Esophagus squamous epithelium (tissue), 5 donors: Measurements from ENCODE around the gene KLHDC10. TPM values are rescaled to one million over a fixed set of nuclear protein-coding genes. Genes with fewer than 3 reads are reported as not detected.
A peak's percentile ranks its signal among the peaks of the same experiment; 100 is the strongest.
"Not testable (repeated sequence)": the region's sequence is repeated elsewhere in the genome, so short reads cannot be mapped to it uniquely, and the experiment has no call there.

Source experiments
- DNase-seq: peaks from one replicate; lab custom pipeline; 2025; lab: John Stamatoyannopoulos, UW
- H3K27ac ChIP-seq, 4 donors: fragments of 200-600 bp; sonication (generic); one replicate each; pipeline ENCODE4 v1.5.1; 2016 to 2019; ENCODE audit warnings: mild to moderate bottlenecking in 1 of 4
- H3K27me3 ChIP-seq, 4 donors: fragments of 200-600 bp; sonication (generic); 1 replicate in 3 of 4; 2 replicates in 1 of 4; pipeline versions ENCODE4 v1.5.1 to v1.6.0; 2017 to 2021; ENCODE audit warnings: antibody characterized with exemption in 1 of 4
- H3K36me3 ChIP-seq, 3 donors: fragments of 200-600 bp; sonication (generic); one replicate each; pipeline ENCODE4 v1.5.1; 2016 to 2019
- H3K4me1 ChIP-seq, 3 donors: fragments of 200-600 bp; sonication (generic); one replicate each; pipeline ENCODE4 v1.5.1; 2017 to 2019
- H3K4me3 ChIP-seq, 4 donors: fragments of 200-600 bp; sonication (generic); 1 replicate in 3 of 4; 2 replicates in 1 of 4; pipeline ENCODE4 v1.5.1; 2016 to 2019; ENCODE audit warnings: mild to moderate bottlenecking in 2 of 4, moderate library complexity in 1 of 4
- H3K9me3 ChIP-seq, 3 donors: fragments of 200-600 bp; sonication (generic); one replicate each; pipeline ENCODE4 v1.5.1; 2016 to 2019
- POLR2A ChIP-seq, 4 donors: fragments of 450-650 bp; IDR thresholded peaks; one replicate each; pipeline ENCODE4 v1.6.1; 2017; ENCODE audit warnings: antibody characterized with exemption in 4 of 4, mild to moderate bottlenecking in 4 of 4, moderate library complexity in 3 of 4
- WGBS, 2 donors: methylation state at CpG; one replicate each; pipeline ENCODE4 v1.1.5; 2018; 5-methylcytosine and 5-hydroxymethylcytosine counted together
- intact Hi-C: fragments of 100-400 bp; cut with DNase I; formaldehyde crosslinking; loops from one replicate; pipeline ENCODE4 v1.15.0; 2022
- total RNA-seq, 4 donors: library from RNA; depleted of rRNA; stranded (reverse); fragments of >200 nt; gene quantifications; one replicate each; pipeline ENCODE4 v1.1.0, GENCODE V29; 2016
- TF ChIP-seq, protein P1 (sequence below), 6 experiments: fragments of 450-650 bp in 4 of 6; fragments of 200-600 bp in 2 of 6; sonication (generic) in 2 of 6; IDR thresholded peaks; one replicate each; pipeline ENCODE4 v1.5.1; 2016 to 2019; ENCODE audit warnings: antibody characterized with exemption in 6 of 6, mild to moderate bottlenecking in 4 of 6, moderate library complexity in 4 of 6
- donor health status: DM: yes; HTN: yes; CAD: no.

KLHDC10 gene
- total RNA-seq, 4 donors from 2014 or later, result 11.9 to 17.5 (median 15.7) TPM

DNA sequence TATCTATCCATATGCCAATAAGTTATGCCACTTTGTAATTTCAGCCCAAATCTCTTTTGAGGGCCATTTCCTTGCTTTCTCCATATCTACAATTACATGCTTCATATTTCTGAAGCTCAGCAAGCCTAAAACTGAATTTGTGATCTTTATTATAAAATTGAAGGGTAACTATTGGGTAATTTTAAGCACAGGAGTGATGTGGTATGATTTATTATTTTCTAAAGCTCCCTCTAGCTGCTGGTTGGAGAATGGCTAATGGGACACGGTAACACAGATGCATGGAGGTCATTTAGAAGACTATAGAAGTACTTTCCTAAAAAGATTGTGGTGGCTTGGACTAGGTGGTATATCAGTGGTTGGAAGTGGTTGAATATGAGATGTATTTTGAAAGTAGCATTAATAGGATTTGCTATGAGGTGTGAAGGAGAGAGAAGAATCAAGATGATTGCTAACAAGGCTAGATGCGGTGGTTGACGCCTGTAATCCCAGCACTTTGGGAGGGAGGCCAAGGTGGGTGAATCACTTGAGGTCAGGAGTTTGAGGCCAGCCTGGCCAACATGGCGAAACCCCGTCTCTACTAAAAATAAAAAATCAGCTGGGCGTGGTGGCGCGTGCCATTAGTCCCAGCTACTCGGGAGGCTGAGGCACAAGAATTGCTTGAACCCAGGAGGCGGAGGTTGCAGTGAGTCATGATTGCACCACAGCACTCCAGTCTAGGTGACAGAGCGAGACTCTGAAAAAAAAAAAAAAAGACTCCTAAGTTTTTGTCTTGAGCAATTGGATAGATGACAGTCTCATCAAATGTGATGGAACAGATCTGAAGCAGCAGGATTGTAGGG lies 13.9 kb downstream of the KLHDC10 start:
- TF ChIP-seq, protein P1, sequence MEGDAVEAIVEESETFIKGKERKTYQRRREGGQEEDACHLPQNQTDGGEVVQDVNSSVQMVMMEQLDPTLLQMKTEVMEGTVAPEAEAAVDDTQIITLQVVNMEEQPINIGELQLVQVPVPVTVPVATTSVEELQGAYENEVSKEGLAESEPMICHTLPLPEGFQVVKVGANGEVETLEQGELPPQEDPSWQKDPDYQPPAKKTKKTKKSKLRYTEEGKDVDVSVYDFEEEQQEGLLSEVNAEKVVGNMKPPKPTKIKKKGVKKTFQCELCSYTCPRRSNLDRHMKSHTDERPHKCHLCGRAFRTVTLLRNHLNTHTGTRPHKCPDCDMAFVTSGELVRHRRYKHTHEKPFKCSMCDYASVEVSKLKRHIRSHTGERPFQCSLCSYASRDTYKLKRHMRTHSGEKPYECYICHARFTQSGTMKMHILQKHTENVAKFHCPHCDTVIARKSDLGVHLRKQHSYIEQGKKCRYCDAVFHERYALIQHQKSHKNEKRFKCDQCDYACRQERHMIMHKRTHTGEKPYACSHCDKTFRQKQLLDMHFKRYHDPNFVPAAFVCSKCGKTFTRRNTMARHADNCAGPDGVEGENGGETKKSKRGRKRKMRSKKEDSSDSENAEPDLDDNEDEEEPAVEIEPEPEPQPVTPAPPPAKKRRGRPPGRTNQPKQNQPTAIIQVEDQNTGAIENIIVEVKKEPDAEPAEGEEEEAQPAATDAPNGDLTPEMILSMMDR (IDR thresholded peaks at IDR 0.05), result peak in 4 of 6 experiments; percentile 23 to 57 (median 36)
- TF ChIP-seq POLR2A (IDR thresholded peaks at IDR 0.05), result no peak
- no peak overlapping the region for H3K27ac ChIP-seq
- H3K36me3 ChIP-seq, result peaks cover 0 to 27% (median 0%) of the 10 kb centered on the region in 3 donors
- 86 to 92% methylated on average over 11 of the region's 11 CpGs for WGBS, 2 donors
- no peak for DNase-seq
- no peaks in the 10 kb centered on the region for H3K4me1 ChIP-seq
- intact Hi-C loops, result no loop called here
- H3K9me3 ChIP-seq, result no peaks in the 10 kb centered on the region
- H3K4me3 ChIP-seq, result no peak overlapping the region
- H3K27me3 ChIP-seq, result no peaks in the 10 kb centered on the region

DNA sequence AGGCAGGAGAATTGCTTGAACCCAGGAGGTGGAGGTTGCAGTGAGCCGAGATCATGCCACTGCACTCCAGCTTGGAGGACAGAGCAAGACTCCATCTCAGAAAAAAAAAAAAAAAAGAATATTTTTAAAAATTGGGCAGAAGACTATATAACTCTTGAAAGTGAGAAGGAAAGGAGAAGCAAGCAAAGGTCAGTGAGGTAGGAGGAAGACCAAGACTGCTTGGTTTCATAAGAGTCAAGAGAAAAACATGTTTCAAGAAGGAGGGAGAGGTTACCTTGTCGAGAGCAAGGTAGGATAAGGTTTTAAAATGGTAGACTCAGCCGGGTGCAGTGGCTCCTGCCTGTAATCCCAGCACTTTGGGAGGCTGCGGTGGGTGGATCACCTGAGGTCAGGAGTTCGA lies 14.9 kb downstream of the KLHDC10 start:
- peaks cover 0 to 25% (median 0%) of the 10 kb centered on the region in 3 donors for H3K36me3 ChIP-seq
- H3K27ac ChIP-seq, H3K9me3 ChIP-seq, intact Hi-C loops, H3K27me3 ChIP-seq, H3K4me3 ChIP-seq, H3K4me1 ChIP-seq, DNase-seq: not testable (repeated sequence)
- 96 to 100% methylated on average over 5 of the region's 5 CpGs for WGBS, 2 donors

DNA sequence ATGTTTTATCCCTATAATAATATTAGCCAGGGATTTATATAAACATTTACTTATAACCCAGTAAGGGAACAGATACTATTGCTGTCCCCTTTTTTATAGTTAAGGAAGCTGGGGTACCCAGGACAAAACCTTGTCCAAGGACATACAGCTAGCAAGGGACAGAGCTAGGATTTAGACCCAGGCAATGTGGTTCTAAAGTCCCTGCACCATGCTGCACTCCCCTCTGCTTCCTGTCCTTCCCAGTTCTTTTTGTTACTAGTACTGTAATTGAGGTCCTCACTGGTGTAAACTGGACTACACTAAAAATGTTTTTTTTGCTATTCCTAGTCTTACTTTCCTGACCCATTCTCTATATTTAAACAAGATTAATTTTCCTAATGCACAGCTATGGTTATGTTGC lies 16.6 kb downstream of the KLHDC10 start:
- no peak for DNase-seq
- Histone ChIP-seq H3K4me3 (no peak overlapping the region), H3K36me3 (peaks cover 0 to 24% (median 0%) of the 10 kb centered on the region in 3 donors), H3K27ac (no peak overlapping the region), H3K4me1 (no peaks in the 10 kb centered on the region), H3K9me3 (no peaks in the 10 kb centered on the region), H3K27me3 (no peaks in the 10 kb centered on the region)
- intact Hi-C loops, result no loop called here
- TF ChIP-seq, protein P1 (IDR thresholded peaks at IDR 0.05), result no peak
- no peak for TF ChIP-seq POLR2A (IDR thresholded peaks at IDR 0.05)

DNA sequence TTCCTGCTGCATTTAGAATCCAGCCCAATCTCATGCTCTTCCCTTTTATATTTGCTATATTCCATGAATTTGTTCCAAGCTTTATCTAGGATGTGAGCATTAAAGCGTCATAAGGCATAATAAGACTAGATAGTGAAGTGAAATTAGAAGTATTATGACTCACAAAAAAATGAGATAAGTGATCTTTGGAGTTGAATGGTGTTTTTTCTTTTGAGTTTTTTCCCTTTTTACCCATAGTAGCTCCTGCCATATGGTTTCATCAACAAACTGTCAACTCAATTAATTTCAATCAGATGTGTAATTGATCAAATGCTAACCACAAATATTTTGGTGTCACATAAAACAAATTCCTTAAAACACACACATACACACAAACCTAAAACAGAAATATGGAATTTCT lies 17.0 kb downstream of the KLHDC10 start:
- no peak for DNase-seq
- Histone ChIP-seq H3K4me1 (no peaks in the 10 kb centered on the region), H3K36me3 (peaks cover 0 to 24% (median 0%) of the 10 kb centered on the region in 3 donors), H3K9me3 (no peaks in the 10 kb centered on the region), H3K27ac (no peak overlapping the region), H3K27me3 (no peaks in the 10 kb centered on the region), H3K4me3 (no peak overlapping the region)
- WGBS, 2 donors, result 70 to 84% methylated on average over 1 of the region's 1 CpG
- intact Hi-C loops, result no loop called here
- TF ChIP-seq, protein P1 (IDR thresholded peaks at IDR 0.05), result no peak

DNA sequence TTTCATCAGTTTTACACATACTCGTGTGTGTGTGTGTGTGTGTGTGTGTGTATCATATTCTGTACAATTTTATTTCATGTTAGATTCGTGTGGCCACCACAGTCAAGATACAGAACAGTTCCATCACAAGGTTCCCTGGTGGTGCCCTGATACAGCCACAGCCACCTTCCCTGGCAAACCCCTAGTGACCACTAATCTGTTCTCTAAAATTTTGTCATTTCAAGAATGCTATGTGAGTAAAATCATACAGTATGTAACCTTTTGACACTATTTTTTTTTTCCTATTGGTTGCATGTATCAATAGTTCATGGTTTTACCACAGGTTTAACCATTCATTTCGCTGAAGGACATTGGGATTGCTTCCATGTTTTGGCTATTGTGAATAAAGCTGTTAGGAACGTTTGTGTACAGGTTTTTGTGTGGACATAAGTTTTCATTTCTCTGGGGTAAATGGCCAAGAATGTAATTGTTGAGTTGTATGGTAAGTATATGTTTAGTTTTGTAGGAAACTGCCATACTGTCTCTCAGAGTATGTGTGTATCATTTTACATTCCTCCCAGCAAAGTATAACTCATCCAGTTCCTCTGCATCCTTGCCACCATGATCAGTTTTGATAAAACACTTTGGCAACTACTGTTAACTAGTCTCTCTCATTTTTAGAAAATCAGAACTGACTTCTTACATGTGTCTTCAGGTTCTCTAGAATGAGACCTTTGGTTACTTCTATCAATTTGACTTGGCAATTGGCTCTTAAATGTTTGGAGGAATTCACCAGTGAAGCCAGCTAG lies 20.6 kb downstream of the KLHDC10 start:
- Histone ChIP-seq H3K36me3 (peaks cover 0 to 8% (median 0%) of the 10 kb centered on the region in 3 donors), H3K9me3 (no peaks in the 10 kb centered on the region), H3K27ac (no peak overlapping the region), H3K4me3 (no peak overlapping the region), H3K27me3 (no peaks in the 10 kb centered on the region), H3K4me1 (peaks cover 0 to 4% (median 0%) of the 10 kb centered on the region in 3 donors)
- DNase-seq, result no peak
- 75 to 76% methylated on average over 4 of the region's 4 CpGs for WGBS, 2 donors
- TF ChIP-seq, protein P1 (IDR thresholded peaks at IDR 0.05), result no peak
- no peak for TF ChIP-seq POLR2A (IDR thresholded peaks at IDR 0.05)
- intact Hi-C loops, result no loop called here
